GM10248 (cell line): Measurements from ENCODE around the gene TMPRSS13.

Experiments used
- CTCF ChIA-PET: fragments of 300-600 bp; sonication (Branson Sonifier 250); formaldehyde crosslinking; extraction: SDS; loops from one replicate; lab custom pipeline; 2021; ENCODE audit warnings: antibody characterized with exemption; lab: Yijun Ruan, JAX
- POLR2A ChIA-PET: fragments of 350-650 bp; sonication (Branson Sonifier 250); formaldehyde crosslinking; extraction: SDS; loops from one replicate; lab custom pipeline; 2020; ENCODE audit warnings: antibody characterized with exemption; lab: Yijun Ruan, JAX
- DNase-seq: peaks from one replicate; pipeline ENCODE4 v3.0.0; 2012; ENCODE audit errors: extremely low spot score
- CTCF ChIP-seq: IDR thresholded peaks from 2 replicates; pipeline ENCODE4 v1.5.1; 2012; ENCODE audit warnings: mild to moderate bottlenecking, low read depth; ENCODE audit errors: extremely low read depth, missing control alignments, control extremely low read depth

The TMPRSS13 gene

GRCh38 chr11:117972629-117973502, 43.7 kb upstream of the TMPRSS13 start:
- CTCF ChIA-PET = interaction anchor here (0.9 to 3.7 kb wide), 2 partner anchors 12 to 26 kb away, joined by 3 to 22 read pairs; no protein-coding TSS in a partner anchor
- no peak for DNase-seq
- POLR2A ChIA-PET = no interaction called here
- TF ChIP-seq CTCF = no peak

DNA sequence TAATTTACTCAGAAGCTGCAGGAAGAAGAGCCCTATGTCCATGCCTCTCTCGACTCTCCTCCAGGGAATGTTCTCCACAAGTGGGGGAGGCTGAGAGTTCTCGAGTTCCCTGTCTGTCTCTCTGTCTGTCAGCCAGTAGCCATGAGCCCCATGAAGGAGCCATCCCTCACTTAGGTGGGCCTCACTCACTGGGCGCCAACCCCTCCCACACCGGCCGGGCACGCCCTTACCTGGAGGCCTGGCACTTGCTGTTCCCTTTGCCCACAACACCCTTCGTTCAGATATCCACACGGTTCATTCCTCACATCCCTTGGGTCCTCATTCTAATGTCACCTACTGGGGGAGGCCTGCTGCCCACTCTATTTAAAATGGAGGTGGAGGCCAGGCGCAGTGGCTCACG, 42.8 kb upstream of the TMPRSS13 start:
- DNase-seq = no peak
- POLR2A ChIA-PET = no interaction called here
- no peak for TF ChIP-seq CTCF
- CTCF ChIA-PET = interaction anchor here (1.0 kb wide), 1 partner anchor 81 kb away, joined by 3 read pairs; no protein-coding TSS in a partner anchor

DNA sequence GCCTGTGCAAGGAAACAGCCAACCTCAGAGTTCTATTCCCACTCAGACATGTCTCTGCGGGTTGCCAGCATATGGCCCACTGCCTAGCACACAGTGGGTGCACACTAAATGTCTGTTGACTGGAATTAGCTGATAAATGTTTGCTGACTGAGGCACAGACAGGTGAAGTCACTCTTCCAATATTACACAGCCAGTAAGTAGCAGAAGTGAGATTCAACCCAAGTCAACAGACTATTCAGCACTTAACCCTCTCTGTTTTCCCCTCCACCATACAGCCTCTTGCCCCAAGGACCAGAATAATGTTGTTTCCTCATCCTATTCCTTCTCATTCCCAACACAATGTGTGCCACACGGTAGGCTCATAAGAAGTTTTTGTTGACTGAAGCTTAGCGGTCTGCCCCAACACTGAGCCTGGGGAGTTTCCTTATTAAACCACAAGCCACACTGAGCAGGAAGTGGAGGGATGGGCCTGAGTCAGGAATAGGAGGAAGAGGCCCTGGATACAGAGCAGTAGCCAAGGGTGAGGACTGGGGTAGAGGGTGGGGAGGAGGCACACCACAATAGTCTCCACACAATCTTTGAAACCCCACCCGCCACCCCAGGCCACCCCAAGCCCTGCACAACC, 41.3 kb upstream of the TMPRSS13 start:
- TF ChIP-seq CTCF = no peak
- ChIA-PET POLR2A (no interaction called here), CTCF (interaction anchor here (0.9 to 2.0 kb wide), 3 partner anchors 20 to 83 kb away, joined by 3 to 13 read pairs (median 5); no protein-coding TSS in a partner anchor)
- DNase-seq = no peak

- no peak for TF ChIP-seq CTCF
- CTCF ChIA-PET = interaction anchor here (1.4 to 2.0 kb wide), 3 partner anchors 10 to 22 kb away, joined by 4 to 13 read pairs (median 5); no protein-coding TSS in a partner anchor
- POLR2A ChIA-PET = no interaction called here
- DNase-seq = peak; percentile 4
These were observed 40.2 kb upstream of the TMPRSS13 start for GRCh38 chr11:117969160-117969991.

DNA sequence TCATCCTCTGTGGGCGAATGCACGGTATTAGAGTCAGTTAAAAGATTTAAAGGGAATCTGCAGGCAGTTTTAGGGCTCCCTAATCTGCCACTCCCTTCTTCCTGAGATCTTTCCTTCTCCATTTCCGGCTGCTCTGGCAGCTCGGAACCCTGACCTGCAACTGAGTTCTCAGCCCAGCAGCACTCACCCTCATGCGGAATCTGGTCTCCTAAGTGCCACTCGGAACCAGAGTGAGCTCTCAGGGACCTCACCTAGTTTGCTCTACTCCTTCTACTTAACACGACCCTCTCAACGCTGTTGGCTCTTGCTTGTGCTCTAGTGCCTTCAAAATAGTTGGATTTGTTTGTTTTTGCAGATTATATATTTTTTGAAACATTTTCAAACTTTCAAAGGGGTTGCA, 37.7 kb upstream of the TMPRSS13 start:
- no peak for DNase-seq
- TF ChIP-seq CTCF = no peak
- ChIA-PET POLR2A (no interaction called here), CTCF (interaction anchor here (0.7 to 1.2 kb wide), 3 partner anchors 19 to 160 kb away, joined by 3 to 6 read pairs (median 3); no protein-coding TSS in a partner anchor)

DNA sequence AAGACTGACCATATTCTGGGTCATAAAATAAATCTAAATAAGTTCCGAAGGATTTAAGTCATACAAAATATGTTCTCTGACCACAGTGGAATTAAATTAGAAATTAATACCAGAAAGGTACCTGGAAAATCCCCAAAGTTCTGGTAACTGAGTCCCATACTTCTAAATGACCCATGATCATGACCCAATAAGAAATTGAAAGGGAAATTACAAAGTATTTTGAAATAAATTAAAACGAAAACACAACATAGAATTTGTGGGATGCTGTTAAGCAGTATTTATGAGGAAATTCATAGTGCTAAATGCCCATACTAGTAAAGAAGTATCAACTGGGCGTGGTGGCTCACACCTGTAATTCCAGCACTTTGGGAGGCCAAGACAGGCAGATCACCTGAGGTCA, 33.6 kb upstream of the TMPRSS13 start:
- CTCF ChIA-PET = interaction anchor here (0.6 to 1.0 kb wide), 2 partner anchors 16 to 91 kb away, joined by 3 to 4 read pairs; no protein-coding TSS in a partner anchor
- POLR2A ChIA-PET = no interaction called here
- DNase-seq = no peak
- no peak for TF ChIP-seq CTCF
